D721Med (cell line): ENCODE results near the gene HDAC4.
"Not testable (repeated sequence)": the region's sequence is repeated elsewhere in the genome, so short reads cannot be mapped to it uniquely, and the experiment has no call there.

Source experiments
- DNase-seq: peaks from one replicate; pipeline ENCODE4 v3.0.0; 2011; ENCODE audit warnings: low spot score; ENCODE audit not compliant: insufficient read length
- FAIRE-seq: peaks from 2 replicates; lab custom pipeline; 2011; peaks lifted over from hg19 to GRCh38; lab: Jason Lieb, UNC
- TF ChIP-seq, protein P1 (sequence below): IDR thresholded peaks from 2 replicates; pipeline ENCODE4 v1.5.1; 2012; ENCODE audit warnings: mild to moderate bottlenecking, control low read depth; ENCODE audit not compliant: insufficient read depth; ENCODE audit errors: missing control alignments

Gene HDAC4

DNA sequence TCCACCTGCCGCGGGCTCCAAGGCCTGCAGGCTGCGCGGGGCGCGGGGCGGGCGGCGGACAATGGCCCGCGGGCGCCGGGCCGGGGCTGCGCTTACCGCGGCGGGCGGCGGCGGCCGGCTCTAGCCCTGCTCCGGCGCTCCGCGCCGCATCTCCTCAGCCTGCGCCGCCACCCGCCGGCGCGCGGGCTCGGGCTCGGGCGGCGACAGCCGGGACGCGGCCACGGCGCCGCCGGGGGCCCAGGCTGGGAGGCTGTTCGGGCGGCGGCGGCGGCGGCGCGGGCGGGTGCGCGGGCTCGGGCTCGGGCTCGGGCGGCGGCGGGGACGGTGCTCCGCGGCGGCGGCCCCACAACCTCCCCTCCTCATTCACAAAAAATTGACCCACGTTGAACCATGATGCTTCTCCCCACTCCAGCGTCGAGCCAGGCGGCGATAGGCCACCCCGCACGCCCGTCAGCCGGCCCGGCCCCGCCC, at the start of gene HDAC4:
HDAC4 (minus strand) TSS at position 425 of the 471 bp plus-strand sequence. CDS start 48,321 bp downstream, outside the sequence.
- DNase-seq: no peak
- TF ChIP-seq, protein P1, sequence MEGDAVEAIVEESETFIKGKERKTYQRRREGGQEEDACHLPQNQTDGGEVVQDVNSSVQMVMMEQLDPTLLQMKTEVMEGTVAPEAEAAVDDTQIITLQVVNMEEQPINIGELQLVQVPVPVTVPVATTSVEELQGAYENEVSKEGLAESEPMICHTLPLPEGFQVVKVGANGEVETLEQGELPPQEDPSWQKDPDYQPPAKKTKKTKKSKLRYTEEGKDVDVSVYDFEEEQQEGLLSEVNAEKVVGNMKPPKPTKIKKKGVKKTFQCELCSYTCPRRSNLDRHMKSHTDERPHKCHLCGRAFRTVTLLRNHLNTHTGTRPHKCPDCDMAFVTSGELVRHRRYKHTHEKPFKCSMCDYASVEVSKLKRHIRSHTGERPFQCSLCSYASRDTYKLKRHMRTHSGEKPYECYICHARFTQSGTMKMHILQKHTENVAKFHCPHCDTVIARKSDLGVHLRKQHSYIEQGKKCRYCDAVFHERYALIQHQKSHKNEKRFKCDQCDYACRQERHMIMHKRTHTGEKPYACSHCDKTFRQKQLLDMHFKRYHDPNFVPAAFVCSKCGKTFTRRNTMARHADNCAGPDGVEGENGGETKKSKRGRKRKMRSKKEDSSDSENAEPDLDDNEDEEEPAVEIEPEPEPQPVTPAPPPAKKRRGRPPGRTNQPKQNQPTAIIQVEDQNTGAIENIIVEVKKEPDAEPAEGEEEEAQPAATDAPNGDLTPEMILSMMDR: no peak
- FAIRE-seq: no peak

DNA sequence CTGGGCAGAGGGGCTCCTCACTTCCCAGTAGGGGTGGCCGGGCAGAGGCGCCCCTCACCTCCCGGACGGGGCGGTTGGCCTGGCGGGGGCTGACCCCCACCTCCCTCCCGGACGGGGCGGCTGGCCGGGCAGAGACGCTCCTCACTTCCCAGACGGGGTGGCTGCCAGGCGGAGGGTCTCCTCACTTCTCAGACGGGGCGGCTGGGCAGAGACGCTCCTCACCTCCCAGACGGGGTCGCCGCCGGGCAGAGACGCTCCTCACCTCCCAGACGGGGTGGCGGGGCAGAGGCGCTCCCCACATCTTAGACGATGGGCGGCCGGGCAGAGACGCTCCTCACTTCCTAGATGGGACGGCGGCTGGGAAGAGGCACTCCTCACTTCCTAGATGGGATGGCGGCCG, 48.6 kb upstream of the HDAC4 start:
- DNase-seq, FAIRE-seq: not testable (repeated sequence)

DNA sequence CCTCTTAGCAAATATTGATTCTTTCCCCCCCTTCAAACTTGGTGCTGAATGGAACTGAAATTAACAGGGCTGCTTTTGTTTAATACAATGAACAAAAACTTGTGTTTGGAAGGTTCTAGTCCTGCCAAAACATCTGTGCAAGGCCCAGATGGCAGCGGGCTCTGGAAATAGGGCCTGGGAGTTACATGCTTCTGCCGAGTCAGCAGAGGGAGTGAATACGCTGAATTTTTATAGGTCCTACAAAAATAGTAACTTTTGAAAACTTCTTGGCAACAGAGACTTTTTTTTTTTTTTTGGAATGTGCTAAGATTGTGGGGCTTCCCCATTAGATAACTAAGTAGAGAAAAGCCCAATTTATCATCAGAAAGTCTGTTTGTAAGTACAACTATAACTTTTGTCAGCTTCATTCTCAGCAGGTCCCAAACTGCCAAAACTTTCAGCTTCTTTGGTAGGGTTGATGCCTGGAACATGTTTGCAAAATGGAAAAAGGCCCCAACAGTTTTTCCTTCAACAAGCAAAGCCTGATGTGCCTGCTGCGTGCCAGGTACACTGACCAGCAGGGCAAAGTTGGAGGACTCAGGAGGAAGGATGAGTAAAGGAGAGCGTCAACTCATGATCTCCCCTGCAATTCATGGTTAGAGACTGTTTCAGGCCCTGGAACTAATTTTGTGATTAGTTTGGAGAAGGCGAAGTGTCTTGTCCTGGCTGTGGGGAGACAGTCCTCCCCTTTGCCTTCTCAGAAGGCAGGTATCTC, 45.1 kb upstream of the HDAC4 start:
- no peak for FAIRE-seq
- no peak for DNase-seq
- TF ChIP-seq, protein P1: no peak

DNA sequence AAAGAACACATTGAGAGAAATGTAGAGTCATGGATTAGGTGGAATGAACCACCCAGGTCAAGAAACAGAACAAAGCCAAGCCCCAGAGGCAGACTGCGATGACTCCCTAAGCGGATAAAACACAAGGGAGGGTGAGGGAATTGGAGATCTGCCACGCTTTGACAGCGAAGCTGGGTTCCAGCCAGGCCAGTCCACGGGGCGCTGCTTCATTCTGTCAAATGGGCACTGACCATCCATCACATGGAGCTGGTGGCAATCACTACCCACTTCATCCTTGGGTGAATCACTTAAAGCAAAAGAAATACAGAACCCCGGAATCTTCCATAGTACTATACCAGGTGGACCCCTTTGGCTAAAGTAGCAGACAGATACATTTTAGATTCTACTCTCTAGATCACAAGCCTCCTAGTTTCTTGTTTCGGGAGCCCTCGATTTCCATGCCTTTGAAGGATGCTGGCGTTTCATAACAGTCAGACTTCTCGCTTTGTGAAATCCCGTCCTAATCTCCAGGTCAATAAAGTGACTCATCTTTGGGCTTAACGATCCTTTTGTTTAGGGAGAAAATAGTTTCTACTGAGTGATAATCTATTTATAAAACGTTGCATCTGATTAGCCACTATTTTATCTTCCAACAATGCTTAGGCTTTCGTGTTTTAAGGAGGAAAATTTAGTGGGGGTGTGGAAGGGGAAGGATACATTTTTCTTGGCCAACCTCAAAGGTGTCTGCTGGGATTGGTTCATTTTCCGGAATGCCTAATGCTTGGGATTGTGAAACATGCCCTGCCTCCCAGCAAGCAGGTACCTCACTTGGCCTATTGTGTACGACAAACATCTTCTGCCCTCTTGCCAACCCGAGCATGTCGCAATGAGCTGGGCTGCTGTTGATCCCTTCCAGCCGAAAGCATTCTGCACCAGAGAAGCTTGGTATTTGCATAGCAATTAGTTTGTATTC, 44.1 kb upstream of the HDAC4 start:
- no peak for DNase-seq
- TF ChIP-seq, protein P1: no peak
- FAIRE-seq: no peak

DNA sequence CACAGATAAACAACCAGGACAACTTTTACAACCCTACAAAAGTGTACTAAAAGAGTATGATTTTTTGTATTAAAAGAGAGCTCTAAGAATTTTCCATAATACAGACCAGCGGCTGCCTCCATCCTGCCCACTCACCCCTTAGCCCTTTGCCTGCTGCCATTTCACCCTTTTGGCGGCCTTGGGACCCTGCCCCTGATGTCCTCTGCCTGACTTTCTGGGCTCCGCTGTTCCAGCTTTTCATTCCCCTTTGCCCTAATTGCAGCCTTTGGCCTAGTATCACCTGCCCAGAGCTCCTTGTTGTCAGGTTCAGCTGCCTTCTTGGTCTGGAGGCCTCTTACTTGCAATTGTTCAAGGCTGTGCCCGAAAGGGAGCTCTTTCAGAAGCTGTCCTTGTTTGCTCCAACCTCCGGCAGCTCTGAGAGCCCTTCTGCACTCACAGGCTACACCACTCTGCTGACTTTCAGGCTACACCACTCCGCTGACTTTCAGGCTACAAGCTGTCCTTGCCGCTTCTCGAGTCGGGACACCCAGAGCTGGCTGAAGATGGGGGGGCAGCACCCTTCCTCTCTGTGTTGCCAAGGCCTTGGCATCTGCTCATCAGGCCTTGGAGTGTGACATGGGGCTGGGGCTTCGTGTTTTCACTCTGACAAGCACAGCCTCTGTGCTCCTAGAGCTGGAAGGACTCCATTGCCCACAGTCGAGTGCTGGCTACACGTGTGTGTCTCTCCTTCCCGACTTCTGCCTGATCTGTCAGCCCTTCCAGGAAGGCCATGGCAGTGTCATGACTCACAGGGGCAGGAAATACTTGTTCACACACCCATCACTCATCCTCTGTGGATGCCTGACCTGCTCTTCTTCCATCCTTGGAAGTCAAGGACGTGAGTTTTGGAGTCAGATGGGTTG, 43.1 kb upstream of the HDAC4 start:
- FAIRE-seq (no peak), DNase-seq (no peak)
- TF ChIP-seq, protein P1: no peak

DNA sequence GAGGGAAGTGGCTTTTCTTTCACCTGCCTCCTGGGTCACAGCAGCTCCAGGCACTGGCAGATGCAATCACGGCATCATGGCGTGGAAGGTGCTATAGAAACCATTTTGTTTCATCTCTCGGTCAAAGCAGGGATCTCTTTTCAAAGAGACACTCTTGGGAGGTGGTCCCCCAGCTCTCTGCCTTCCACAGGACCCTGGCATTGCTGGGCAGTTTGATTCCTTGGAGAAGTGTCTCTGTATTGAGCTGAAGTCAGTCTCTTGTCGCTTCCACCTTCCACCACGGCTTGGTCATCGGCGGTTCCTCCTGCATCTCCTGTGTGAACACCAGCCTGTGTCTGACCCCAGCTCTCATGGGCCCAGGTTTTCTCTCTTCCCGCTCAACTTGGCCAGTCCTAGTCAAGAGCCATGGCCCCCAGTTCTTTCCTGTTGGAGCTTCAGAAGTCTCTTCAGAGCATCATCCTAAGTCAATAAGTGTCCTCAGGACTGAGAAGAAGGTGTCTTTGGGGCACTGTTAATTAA, 42.3 kb upstream of the HDAC4 start:
- no peak for FAIRE-seq
- no peak for DNase-seq
- TF ChIP-seq, protein P1: no peak
